ENCODE results near the gene CENPH.

DNA sequence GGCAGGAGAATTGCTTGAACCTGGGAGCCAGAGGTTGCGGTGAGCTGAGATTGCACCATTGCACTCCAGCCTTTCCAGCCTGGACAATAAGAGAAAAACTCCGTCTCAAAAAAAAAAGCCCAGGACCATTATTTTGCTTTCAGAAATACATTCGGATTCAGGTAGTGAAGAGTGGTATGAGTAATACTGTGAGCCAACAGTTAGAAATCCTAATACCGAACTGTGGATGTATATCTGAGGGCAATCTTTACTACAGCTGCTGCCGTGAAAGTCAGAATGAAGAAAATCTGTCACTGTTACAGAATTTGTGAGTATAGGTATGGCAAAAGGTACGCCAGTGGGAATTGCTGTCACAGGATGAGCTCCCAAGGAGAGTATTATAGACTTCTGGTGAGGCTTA, 41.9 kb downstream of the CENPH start:
- TF ChIP-seq TAF1 (IDR thresholded peaks at IDR 0.05; ENCODE audit: low read depth) (no peak), POLR2AphosphoS5 (IDR thresholded peaks at IDR 0.05) (no peak), EZH2 (IDR thresholded peaks at IDR 0.05; ENCODE audit: borderline replicate concordance, insufficient read depth, low read length, poor library complexity, severe bottlenecking) (no peak), SMC3 (conservative IDR thresholded peaks at IDR 0.05; ENCODE audit: poor library complexity) (no peak), EP300 (conservative IDR thresholded peaks at IDR 0.05; ENCODE audit: poor library complexity, severe bottlenecking) (no peak)
- TF ChIP-seq, protein P1, sequence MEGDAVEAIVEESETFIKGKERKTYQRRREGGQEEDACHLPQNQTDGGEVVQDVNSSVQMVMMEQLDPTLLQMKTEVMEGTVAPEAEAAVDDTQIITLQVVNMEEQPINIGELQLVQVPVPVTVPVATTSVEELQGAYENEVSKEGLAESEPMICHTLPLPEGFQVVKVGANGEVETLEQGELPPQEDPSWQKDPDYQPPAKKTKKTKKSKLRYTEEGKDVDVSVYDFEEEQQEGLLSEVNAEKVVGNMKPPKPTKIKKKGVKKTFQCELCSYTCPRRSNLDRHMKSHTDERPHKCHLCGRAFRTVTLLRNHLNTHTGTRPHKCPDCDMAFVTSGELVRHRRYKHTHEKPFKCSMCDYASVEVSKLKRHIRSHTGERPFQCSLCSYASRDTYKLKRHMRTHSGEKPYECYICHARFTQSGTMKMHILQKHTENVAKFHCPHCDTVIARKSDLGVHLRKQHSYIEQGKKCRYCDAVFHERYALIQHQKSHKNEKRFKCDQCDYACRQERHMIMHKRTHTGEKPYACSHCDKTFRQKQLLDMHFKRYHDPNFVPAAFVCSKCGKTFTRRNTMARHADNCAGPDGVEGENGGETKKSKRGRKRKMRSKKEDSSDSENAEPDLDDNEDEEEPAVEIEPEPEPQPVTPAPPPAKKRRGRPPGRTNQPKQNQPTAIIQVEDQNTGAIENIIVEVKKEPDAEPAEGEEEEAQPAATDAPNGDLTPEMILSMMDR (IDR thresholded peaks at IDR 0.05; ENCODE audit: poor library complexity, severe bottlenecking) = no peak
- TF ChIP-seq, protein P2, sequence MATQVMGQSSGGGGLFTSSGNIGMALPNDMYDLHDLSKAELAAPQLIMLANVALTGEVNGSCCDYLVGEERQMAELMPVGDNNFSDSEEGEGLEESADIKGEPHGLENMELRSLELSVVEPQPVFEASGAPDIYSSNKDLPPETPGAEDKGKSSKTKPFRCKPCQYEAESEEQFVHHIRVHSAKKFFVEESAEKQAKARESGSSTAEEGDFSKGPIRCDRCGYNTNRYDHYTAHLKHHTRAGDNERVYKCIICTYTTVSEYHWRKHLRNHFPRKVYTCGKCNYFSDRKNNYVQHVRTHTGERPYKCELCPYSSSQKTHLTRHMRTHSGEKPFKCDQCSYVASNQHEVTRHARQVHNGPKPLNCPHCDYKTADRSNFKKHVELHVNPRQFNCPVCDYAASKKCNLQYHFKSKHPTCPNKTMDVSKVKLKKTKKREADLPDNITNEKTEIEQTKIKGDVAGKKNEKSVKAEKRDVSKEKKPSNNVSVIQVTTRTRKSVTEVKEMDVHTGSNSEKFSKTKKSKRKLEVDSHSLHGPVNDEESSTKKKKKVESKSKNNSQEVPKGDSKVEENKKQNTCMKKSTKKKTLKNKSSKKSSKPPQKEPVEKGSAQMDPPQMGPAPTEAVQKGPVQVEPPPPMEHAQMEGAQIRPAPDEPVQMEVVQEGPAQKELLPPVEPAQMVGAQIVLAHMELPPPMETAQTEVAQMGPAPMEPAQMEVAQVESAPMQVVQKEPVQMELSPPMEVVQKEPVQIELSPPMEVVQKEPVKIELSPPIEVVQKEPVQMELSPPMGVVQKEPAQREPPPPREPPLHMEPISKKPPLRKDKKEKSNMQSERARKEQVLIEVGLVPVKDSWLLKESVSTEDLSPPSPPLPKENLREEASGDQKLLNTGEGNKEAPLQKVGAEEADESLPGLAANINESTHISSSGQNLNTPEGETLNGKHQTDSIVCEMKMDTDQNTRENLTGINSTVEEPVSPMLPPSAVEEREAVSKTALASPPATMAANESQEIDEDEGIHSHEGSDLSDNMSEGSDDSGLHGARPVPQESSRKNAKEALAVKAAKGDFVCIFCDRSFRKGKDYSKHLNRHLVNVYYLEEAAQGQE (IDR thresholded peaks at IDR 0.05; ENCODE audit: borderline replicate concordance) = no peak
